SH-SY5Y (cell line): ENCODE results near the gene ARHGEF1.

Experiments
- GATA2 ChIP-seq: IDR thresholded peaks from 2 replicates; pipeline ENCODE4 v1.6.1; 2011; ENCODE audit warnings: mild to moderate bottlenecking, low read depth, low read length
- GATA3 ChIP-seq: IDR thresholded peaks from 2 replicates; pipeline ENCODE4 v1.6.1; 2011; ENCODE audit warnings: low read depth, mild to moderate bottlenecking, low read length, moderate library complexity

ARHGEF1 gene

GRCh38 chr19:41910992-41911888, 28.3 kb downstream of the ARHGEF1 start:
- TF ChIP-seq GATA2 (no peak), GATA3 (no peak)

DNA sequence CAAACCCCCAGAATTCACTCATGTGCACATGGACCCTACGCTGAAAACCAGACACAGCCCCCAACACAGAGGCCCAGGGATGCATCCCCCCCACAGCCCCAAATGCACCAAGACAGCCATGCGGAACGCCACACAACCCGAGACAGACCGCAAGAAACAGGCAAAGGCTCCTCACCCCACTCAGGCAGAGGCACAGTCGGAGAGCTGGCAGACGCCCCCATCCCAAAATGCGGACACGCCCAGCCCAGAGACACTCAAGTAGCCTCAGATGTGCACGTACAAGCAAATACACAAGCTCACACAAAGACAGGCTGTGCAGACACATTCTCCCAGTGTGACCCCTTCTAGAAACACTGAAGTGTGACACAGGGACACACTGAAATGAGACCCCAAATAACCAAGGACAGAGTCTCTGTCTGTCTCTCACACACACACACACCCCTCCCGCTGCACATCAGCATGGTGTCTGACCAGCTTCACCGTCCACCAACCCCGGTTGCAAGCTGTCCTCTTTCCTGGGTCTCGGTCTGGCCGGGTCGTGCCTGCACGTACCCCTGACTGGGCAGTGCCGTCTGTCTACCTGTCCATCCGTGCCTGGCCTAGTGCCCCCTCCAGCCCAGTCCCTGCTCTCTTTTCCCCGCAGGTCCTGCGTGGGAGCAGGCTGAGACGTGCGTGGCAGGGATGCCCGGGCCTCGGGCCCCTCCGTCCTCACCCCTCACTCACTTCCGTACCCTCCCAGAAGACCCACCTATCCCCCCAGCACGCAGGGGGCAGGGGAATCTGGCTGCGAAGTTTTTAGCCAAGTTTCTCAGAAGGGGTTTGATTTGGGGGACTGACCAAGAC, 29.1 kb downstream of the ARHGEF1 start:
- TF ChIP-seq GATA3 (no peak), GATA2 (no peak)

GRCh38 chr19:41912899-41913537, 30.0 kb downstream of the ARHGEF1 start:
- TF ChIP-seq GATA2: no peak
- no peak for TF ChIP-seq GATA3

GRCh38 chr19:41913538-41914423, 30.8 kb downstream of the ARHGEF1 start:
- no peak for TF ChIP-seq GATA2
- no peak for TF ChIP-seq GATA3

GRCh38 chr19:41915021-41915775, 32.2 kb downstream of the ARHGEF1 start:
- TF ChIP-seq GATA2 (no peak), GATA3 (no peak)

- TF ChIP-seq GATA3 (no peak), GATA2 (no peak)
Measured at GRCh38 chr19:41915776-41916414, 32.9 kb downstream of the ARHGEF1 start.

- TF ChIP-seq GATA2: no peak
- no peak for TF ChIP-seq GATA3
Measured at GRCh38 chr19:41917676-41918075, 34.7 kb downstream of the ARHGEF1 start.

- TF ChIP-seq GATA2 (no peak), GATA3 (no peak)
Measured at GRCh38 chr19:41918095-41918494, 35.1 kb downstream of the ARHGEF1 start.

GRCh38 chr19:41918653-41919244, 35.8 kb downstream of the ARHGEF1 start:
- TF ChIP-seq GATA2: no peak
- no peak for TF ChIP-seq GATA3

GRCh38 chr19:41919948-41920712, 37.1 kb downstream of the ARHGEF1 start:
- TF ChIP-seq GATA3 (no peak), GATA2 (no peak)
